ENCODE results near the gene NIP7. TPM values are rescaled to one million over a fixed set of nuclear protein-coding genes. Genes with fewer than 3 reads are reported as not detected.
"Not testable (repeated sequence)": the region's sequence is repeated elsewhere in the genome, so short reads cannot be mapped to it uniquely, and the experiment has no call there.

The NIP7 gene
- total RNA-seq, 1 experiment from 2014 or later = 41.9 TPM

DNA sequence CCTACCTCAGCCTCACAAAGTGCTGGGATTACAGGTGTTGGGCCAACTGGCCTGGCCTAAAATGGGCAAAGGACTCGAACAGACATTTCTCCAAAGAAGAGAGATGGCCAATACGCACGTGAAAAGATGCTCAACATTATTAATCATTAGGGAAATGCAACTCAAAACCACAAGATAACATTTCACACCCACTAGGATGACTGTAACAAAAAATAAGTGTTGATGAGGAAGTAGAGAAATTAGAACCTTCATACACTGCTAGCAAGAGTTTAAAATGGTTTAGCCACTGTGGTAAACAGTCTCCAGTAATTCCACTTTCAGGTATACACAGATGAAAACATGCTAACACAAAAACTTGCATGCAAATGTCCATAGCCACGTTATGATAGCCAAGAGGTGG, 6.4 kb downstream of the NIP7 start:
- DNase-seq (ENCODE audit: low read depth) = no peak

GRCh38 chr16:69346683-69347082, 7.1 kb downstream of the NIP7 start:
- DNase-seq (ENCODE audit: low read depth) = no peak

DNA sequence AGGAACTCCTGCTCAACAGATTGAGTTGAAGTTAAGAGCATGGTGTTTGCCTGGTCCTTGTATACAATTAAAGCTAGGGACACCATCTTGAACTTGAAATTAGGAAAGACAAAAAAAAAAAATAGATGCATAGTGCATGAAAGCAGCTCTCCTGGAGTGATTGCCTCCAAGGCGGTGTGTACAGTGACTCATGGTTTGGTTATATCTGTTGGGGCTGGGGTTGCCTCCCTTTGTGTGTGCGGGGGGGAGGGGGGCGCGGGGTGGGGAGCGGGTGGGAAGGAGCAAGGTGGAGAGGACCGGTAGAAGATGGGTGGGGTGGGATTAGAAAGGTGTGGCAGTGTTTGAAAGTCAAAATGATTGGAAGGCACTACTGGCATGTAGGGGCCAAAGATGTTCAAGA, 8.7 kb downstream of the NIP7 start:
- DNase-seq (ENCODE audit: low read depth) = no peak

- no peak for DNase-seq (ENCODE audit: low read depth)
Observed at GRCh38 chr16:69349536-69349935, 10.0 kb downstream of the NIP7 start.

DNA sequence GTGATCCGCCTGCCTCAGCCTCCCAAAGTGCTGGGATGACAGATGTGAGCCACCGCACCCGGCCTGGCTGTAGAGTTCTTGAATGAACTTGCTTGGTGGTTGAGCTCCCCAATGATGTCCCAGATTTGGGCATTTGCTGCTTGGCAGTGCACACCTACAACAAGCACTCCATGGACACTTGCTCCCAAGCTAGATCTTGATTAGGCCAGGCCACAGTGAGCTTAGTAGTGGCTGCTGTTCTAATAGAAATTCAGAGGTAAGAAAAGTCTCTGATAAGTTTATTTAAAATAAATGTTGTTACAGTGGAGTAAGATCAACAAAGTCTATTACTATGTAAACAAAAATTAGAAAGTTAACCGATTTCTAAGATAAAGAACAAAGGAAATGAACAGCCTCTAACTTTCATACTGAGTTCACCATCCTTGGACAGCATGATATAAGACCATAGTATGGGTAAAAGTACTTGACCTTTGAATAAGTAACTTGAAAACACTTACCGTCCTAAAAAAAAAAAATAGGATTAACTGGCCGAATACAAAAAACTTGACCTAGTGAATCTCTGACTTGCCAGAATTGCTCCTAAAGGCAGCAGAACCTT, 11.1 kb downstream of the NIP7 start:
- DNase-seq (ENCODE audit: low read depth) = no peak

DNA sequence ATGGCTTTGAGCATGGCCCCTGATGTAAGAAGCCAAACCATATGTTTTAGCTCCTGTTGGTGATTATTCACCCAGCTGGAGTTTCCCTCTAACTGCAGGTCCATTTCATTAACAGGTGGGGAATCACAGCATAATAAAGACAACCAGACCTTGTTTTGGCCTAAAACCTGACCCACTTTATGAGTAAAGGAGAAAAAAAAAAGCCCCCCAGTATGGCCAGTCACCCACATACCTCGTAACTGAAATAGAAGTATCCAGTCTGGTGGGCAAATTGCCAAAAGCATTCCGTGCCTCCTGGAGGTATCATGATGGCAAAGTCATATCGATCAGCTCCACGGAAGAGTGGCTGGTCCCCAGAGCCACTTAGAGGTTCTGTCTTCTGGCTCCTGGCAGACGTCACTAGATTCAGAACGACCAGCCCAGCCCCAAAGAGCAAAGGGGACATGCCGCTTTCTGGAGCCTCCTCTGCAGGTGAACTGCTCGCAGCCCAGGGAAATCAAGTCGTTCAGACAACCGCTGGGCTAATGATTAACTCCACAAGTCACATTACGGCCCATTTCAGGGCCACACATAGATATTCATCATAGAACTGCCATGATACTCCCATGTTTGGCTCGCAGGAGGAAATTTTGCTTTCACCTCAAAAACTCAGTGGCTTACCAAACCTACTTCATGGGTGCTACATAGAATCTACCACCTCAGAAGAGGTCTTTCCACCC, 11.9 kb downstream of the NIP7 start, which contains the start of gene TMED6:
TMED6 (minus strand) TSS at position 478 of the 719 bp plus-strand sequence; CDS start at position 445, 33 bp downstream.
- DNase-seq (ENCODE audit: low read depth) = no peak

DNA sequence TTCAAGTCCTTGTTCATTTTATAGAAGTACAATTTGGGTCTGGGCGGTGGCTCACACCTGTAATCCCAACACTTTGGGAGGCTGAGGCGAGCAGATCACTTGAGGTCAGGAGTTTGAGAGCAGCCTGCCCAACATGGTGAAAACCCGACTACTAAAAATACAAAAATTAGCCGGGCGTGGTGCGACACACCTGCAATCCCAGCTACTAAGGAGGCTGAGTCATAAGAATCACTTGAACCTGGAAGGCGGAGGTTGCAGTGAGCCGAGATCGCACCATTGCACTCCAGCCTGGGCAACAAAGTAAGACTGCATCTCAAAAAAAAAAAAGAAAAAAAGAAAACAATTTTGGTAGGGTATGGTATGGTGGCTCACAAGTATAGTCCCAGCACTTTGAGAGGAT, 20.5 kb downstream of the NIP7 start:
- DNase-seq (ENCODE audit: low read depth) = not testable (repeated sequence)

GRCh38 chr16:69363281-69363717, 23.7 kb downstream of the NIP7 start:
- DNase-seq (ENCODE audit: low read depth) = no peak

GRCh38 chr16:69364088-69364487, 24.5 kb downstream of the NIP7 start:
- DNase-seq (ENCODE audit: low read depth) = no peak

GRCh38 chr16:69365901-69366300, 26.3 kb downstream of the NIP7 start:
- no peak for DNase-seq (ENCODE audit: low read depth)

- no peak for DNase-seq (ENCODE audit: low read depth)
Observed at GRCh38 chr16:69366431-69366830, 26.9 kb downstream of the NIP7 start.

DNA sequence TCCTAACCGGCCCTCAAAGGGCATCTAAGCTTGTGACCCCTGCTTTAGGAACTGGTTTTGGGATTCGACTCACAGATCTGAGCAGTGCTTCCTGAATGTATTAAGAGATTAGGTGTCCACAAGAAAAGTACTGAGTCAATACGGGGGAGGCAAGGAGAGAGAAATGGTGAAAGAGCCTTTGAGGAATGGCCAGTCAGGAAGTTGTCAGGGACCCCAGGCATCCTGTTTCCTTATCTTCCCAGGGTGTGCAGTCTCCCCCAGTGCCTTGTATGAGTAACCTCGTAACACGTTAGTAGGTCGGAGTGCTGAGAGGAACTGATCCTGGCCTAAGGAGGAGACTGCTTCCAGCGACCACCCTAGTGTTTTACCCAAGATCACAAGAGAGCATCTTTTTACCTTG, 28.4 kb downstream of the NIP7 start:
- DNase-seq (ENCODE audit: low read depth) = no peak

DNA sequence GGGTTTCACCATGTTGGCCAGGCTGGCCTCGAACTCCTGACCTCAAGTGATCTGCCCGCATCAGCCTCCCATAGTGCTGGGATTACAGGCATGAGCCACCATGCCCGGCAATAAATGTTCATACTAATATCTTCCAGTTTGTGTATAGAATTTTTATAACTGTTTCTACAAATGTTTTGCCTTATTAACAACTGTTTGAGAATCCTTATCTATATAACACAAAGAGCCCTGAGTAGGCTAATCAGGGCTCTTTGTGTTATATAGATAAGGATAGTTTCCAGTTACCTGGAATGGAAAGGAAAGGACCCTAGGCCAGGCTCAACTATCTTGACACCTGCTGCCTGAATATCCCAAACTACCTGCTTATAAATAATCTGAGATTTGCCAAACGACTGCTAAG, 29.3 kb downstream of the NIP7 start:
- no peak for DNase-seq (ENCODE audit: low read depth)

DNA sequence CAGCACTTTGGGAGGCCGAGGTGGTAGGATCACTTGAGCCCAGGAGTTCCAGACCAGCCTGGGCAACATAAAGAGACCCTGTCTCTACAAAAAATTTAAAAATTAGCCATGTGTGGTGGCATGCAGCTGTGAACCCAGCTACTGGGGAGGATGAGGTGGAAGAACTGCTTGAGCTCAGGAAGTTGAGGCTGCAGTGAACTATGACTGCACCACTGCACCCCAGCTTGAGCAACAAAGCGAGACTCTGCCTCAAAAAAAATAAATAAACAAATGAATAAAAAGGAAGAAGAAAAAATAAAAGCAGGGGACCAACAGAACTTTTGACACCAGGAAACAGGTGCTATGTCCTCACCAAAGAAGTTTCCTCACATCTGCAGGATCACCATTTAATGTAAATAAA, 32.0 kb downstream of the NIP7 start:
- no peak for DNase-seq (ENCODE audit: low read depth)

GRCh38 chr16:69373019-69373418, 33.4 kb downstream of the NIP7 start:
- DNase-seq (ENCODE audit: low read depth) = no peak

DNA sequence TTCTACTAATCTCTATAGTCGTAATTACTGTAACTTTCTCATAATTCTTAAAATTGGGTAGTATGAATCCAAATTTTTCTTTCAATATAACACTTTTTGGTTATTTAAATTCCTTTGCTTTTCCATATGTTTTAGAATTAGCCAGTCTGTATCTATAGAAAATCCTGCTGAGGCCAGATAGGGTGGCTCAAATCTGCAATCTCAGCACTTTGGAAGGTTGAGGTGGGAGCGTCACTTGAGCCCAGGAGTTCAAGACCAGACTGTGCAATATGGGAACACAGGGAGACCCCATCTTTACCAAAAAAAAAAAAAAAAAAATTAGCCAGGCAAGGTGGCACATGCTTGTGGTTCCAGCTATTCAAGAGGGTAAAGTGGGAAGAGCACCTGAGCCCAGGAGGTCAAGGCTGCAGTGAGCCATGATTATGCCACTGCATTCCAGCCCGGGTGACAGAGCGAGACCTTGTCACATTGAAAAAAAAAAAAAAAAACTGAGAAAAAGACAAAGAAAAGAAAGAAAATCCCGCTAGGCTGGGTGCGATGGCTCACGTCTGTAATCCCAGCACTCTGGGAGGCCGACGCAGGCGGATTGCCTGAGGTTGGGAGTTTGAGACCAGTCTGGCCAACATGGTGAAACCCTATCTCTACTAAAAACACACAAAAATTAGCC, 37.0 kb downstream of the NIP7 start:
- DNase-seq (ENCODE audit: low read depth) = no peak

DNA sequence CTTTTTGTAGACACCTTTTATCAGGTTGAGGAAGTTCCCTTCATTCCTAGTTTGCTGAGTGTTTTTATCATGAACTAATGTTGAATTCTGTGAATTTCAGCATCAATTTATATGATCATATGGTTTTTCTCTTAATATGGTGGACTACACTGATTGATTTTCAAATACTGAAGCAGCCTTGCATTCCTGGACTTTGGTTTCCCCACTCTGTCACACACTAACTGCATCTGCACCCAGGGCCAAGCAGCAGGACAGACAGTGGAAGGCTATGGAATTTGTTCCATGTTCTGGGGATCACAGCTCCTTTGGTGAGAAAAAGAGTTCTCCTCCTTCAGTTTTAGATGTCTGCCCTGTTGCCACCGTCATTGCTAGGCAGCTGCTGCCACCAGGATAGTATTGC, 38.5 kb downstream of the NIP7 start:
- DNase-seq (ENCODE audit: low read depth) = no peak

DNA sequence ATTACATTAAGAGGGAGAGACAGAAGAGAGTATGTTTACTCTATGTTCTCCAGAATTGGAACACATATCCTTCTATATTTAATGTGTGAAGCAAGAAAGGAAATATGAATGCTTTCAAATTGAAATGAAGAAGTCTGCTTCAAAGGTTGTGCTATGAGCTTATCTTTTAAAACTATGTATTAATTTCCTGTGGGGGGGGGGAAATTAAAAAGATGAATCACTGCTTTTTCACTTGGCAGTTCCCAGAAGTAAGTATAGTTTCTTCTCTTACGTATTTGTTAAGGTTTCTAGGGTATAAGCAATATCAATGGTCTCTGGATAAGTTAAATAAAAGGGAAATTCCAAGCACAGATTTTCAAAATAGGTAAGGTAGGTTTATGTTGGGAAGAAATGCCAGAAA, 39.2 kb downstream of the NIP7 start:
- DNase-seq (ENCODE audit: low read depth) = no peak

DNA sequence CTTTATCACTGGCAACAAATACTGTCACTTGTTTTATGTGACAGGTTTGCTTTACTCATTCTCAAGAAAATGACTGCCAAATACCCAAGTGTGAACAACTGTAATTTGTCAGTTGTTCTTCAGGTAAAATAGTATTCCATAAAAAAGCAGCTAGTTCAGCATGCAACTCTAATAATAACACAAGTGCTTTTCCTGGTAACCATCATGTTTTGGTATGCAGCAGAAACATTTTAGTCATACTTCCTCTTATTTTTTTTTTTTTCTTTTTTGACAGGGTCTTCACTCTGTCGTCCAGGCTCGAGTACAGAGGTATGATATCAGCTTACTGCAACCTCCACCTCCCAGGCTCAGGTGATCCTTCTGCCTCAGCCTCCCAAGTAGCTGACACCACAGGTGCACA, 41.7 kb downstream of the NIP7 start:
- DNase-seq (ENCODE audit: low read depth) = no peak

DNA sequence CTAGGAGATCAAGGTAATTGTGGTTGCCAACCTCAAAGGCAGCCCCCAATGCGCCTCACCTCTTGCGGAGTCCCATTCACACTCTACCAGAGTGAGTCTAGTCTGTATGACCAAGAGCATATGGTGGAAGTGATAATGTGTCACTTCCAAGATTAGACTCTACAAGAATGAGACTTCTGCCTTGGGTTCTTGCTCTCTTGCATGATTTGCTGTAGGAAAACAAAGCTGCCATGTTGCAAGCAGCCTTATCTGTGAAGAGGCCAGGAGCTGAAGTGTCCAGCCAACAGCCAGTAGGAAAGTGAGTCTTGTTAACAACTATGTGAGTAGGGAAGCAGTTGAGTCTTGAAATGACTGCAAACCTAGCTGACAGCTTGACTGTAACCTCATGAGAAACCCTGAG, 42.8 kb downstream of the NIP7 start:
- DNase-seq (ENCODE audit: low read depth) = no peak

- DNase-seq (ENCODE audit: low read depth) = no peak
Observed at GRCh38 chr16:69384974-69385373, 45.4 kb downstream of the NIP7 start.

DNA sequence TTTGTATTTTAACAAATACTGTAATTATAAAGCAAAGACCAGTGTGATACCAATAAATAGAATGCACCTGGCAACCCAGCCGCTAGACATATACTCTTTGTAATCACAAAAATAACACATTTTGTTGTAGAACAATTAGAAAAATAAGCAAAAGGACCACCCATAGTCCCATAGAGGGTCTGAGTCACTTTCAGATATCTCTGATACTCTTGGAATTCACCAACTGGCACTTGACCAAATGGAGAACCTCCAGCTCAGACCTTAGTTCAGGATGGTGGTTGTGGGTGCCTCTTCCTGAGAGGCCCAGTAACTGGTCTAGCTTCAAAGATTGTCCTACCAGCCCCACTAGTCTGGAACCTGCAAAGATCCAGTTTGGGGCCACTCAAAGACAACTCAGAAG, 47.0 kb downstream of the NIP7 start:
- peak; percentile 41 for DNase-seq (ENCODE audit: low read depth)
